WTC11 (cell line): ENCODE measurements around the gene ABHD1. TPM values are rescaled to one million over a fixed set of nuclear protein-coding genes. Genes with fewer than 3 reads are reported as not detected.

Experiments
- ATAC-seq: fragments of 200-7000 bp; cut with Tn5 transposase; 2 replicates; pipeline ENCODE4 v1.10.0; 2021; ENCODE audit warnings: mild to moderate bottlenecking, moderate library complexity
- CTCF ChIA-PET: fragments of 300-600 bp; sonication (Branson Sonifier 250); formaldehyde crosslinking; loops from one replicate; lab custom pipeline; 2021; ENCODE audit warnings: antibody characterized with exemption; lab: Charles Lee
- POLR2A ChIA-PET: fragments of 350-600 bp; sonication (Branson Sonifier 250); formaldehyde crosslinking; loops from one replicate; lab custom pipeline; 2021; ENCODE audit warnings: antibody characterized with exemption; lab: Charles Lee
- DNase-seq: peaks from one replicate; pipeline ENCODE4 v3.0.0; 2021; ENCODE audit warnings: low spot score
- H3K27ac Mint-ChIP-seq: 2 replicates; pipeline ENCODE4 v1.8.0; 2021; ENCODE audit warnings: mixed read lengths
- H3K27me3 Mint-ChIP-seq: 2 replicates; pipeline ENCODE4 v1.8.0; 2021; ENCODE audit warnings: low read depth, mild to moderate bottlenecking, moderate library complexity, mixed read lengths
- H3K36me3 Mint-ChIP-seq: 2 replicates; pipeline ENCODE4 v1.8.0; 2021; ENCODE audit warnings: mixed read lengths
- H3K4me1 Mint-ChIP-seq: 2 replicates; pipeline ENCODE4 v1.8.0; 2022; ENCODE audit warnings: mixed read lengths
- H3K4me3 Mint-ChIP-seq: 2 replicates; pipeline ENCODE4 v1.8.0; 2021; ENCODE audit warnings: mild to moderate bottlenecking, moderate library complexity, mixed read lengths
- H3K9me3 Mint-ChIP-seq: 2 replicates; pipeline ENCODE4 v1.8.0; 2021; ENCODE audit warnings: mixed read lengths
- AFF4 ChIP-seq: sonication (generic); formaldehyde crosslinking; IDR thresholded peaks from 2 replicates; pipeline ENCODE4 v1.8.1; 2023; ENCODE audit warnings: mild to moderate bottlenecking, missing genetic modification reagents, borderline replicate concordance
- CBFB ChIP-seq: sonication (generic); formaldehyde crosslinking; IDR thresholded peaks from 2 replicates; pipeline ENCODE4 v1.8.1; 2022; ENCODE audit warnings: mild to moderate bottlenecking, low read depth, missing genetic modification reagents
- CREB1 ChIP-seq: sonication (generic); formaldehyde crosslinking; IDR thresholded peaks from 2 replicates; pipeline ENCODE4 v1.8.0; 2023; ENCODE audit warnings: mild to moderate bottlenecking, missing genetic modification reagents
- CREM ChIP-seq: sonication (generic); formaldehyde crosslinking; IDR thresholded peaks from 2 replicates; pipeline ENCODE4 v1.8.1; 2022; ENCODE audit warnings: mild to moderate bottlenecking, missing genetic modification reagents, moderate library complexity
- E2F1 ChIP-seq: sonication (generic); formaldehyde crosslinking; IDR thresholded peaks from 2 replicates; pipeline ENCODE4 v1.8.0; 2022; ENCODE audit warnings: mild to moderate bottlenecking, missing genetic modification reagents
- FOXK1 ChIP-seq: sonication (generic); formaldehyde crosslinking; IDR thresholded peaks from 2 replicates; pipeline ENCODE4 v1.8.0; 2022; ENCODE audit warnings: mild to moderate bottlenecking, moderate library complexity, missing genetic modification reagents
- GABPB1 ChIP-seq: sonication (generic); formaldehyde crosslinking; IDR thresholded peaks from 2 replicates; pipeline ENCODE4 v1.8.1; 2023; ENCODE audit warnings: mild to moderate bottlenecking, missing genetic modification reagents
- GRHL2 ChIP-seq: fragments of 250-450 bp; sonication (Bioruptor Pico); IDR thresholded peaks from 2 replicates; pipeline ENCODE4 v1.8.0; 2022; ENCODE audit warnings: mild to moderate bottlenecking, moderate library complexity; ENCODE audit not compliant: insufficient replicate concordance, severe bottlenecking
- HMGXB4 ChIP-seq: sonication (generic); formaldehyde crosslinking; IDR thresholded peaks from 2 replicates; pipeline ENCODE4 v1.8.1; 2023; ENCODE audit warnings: mild to moderate bottlenecking, moderate library complexity, missing genetic modification reagents
- NR1H2 ChIP-seq: sonication (generic); formaldehyde crosslinking; IDR thresholded peaks from 2 replicates; pipeline ENCODE4 v1.9.0; 2021; ENCODE audit warnings: mild to moderate bottlenecking, moderate library complexity, missing genetic modification reagents
- OVOL2 ChIP-seq: fragments of 250-450 bp; sonication (Bioruptor Pico); IDR thresholded peaks from 2 replicates; pipeline ENCODE4 v1.9.0; 2021; ENCODE audit warnings: mild to moderate bottlenecking, borderline replicate concordance
- SP1 ChIP-seq: sonication (generic); formaldehyde crosslinking; conservative IDR thresholded peaks from 2 replicates; pipeline ENCODE4 v1.8.1; 2022; ENCODE audit warnings: missing genetic modification reagents
- TEAD1 ChIP-seq: sonication (generic); formaldehyde crosslinking; IDR thresholded peaks from 2 replicates; pipeline ENCODE4 v1.8.0; 2022; ENCODE audit warnings: mild to moderate bottlenecking, missing genetic modification reagents
- ZNF121 ChIP-seq: sonication (generic); formaldehyde crosslinking; IDR thresholded peaks from 2 replicates; pipeline ENCODE4 v1.8.0; 2023; ENCODE audit warnings: missing genetic modification reagents
- ZNF138 ChIP-seq: sonication (generic); formaldehyde crosslinking; conservative IDR thresholded peaks from 2 replicates; pipeline ENCODE4 v1.8.1; 2022; ENCODE audit warnings: mild to moderate bottlenecking, moderate library complexity, missing genetic modification reagents
- total RNA-seq: library from RNA; stranded (reverse); gene quantifications from 3 replicates; pipeline ENCODE4 v1.2.3, GENCODE V29; 2021
- TF ChIP-seq, protein P1 (sequence below): fragments of 250-450 bp; sonication (Bioruptor Pico); IDR thresholded peaks from 2 replicates; pipeline ENCODE4 v1.9.0; 2021; ENCODE audit warnings: moderate library complexity, mild to moderate bottlenecking, inconsistent platforms, borderline replicate concordance
- TF ChIP-seq, protein P2 (sequence below): sonication (generic); formaldehyde crosslinking; IDR thresholded peaks from 2 replicates; pipeline ENCODE4 v1.8.1; 2022; ENCODE audit warnings: mild to moderate bottlenecking, missing genetic modification reagents, moderate library complexity, borderline replicate concordance
- TF ChIP-seq, protein P3 (sequence below): fragments of 250-450 bp; sonication (Bioruptor Pico); IDR thresholded peaks from 2 replicates; pipeline ENCODE4 v2.1.2; 2022; ENCODE audit warnings: mild to moderate bottlenecking, moderate library complexity

Gene ABHD1
- total RNA-seq, 1 experiment from 2014 or later = 0.31 TPM

DNA sequence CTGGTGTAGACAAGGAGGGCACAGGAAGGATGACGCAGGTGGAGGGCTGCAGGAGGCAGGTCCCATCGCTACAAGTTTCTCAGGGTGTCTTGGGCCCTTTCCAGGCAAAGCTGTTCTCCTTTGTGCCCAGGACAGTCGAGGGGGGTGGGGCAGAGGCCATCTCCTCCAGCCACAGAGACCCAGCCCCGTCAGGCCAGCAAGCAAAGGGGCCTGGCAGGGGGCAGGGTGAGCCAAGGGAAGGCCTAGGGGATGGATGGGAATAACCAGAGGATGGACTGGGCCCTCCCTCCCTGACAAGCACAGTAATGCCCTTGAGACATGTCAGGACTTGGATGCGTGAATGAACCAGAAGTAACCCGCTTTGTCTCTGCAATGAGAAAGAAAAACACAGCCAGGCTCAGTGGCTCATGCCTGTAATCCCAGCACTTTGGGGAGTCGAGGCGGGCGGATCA lies 31.5 kb downstream of the ABHD1 start:
- no peak for DNase-seq
- Mint-ChIP-seq H3K27ac (no peak overlapping the region), H3K36me3 (no peaks in the 10 kb centered on the region), H3K27me3 (no peaks in the 10 kb centered on the region), H3K9me3 (no peaks in the 10 kb centered on the region), H3K4me1 (peaks cover 3% of the 10 kb centered on the region), H3K4me3 (no peak overlapping the region)
- CTCF ChIA-PET = interaction anchor here (0.6 to 6.6 kb wide), 3 partner anchors 15 to 36 kb away, joined by 4 to 43 read pairs (median 6); no protein-coding TSS in a partner anchor
- no peak for ATAC-seq
- no peak for TF ChIP-seq HMGXB4
- no peak for TF ChIP-seq ZNF121 (CRISPR knock-in tag)
- no peak for TF ChIP-seq CBFB (CRISPR knock-in tag)
- TF ChIP-seq TEAD1 (CRISPR knock-in tag) = no peak
- TF ChIP-seq, all 79 proteins: peak for 0
- POLR2A ChIA-PET = interaction anchor here (1.1 kb wide), 1 partner anchor 20 kb away, joined by 3 read pairs; no protein-coding TSS in a partner anchor

DNA sequence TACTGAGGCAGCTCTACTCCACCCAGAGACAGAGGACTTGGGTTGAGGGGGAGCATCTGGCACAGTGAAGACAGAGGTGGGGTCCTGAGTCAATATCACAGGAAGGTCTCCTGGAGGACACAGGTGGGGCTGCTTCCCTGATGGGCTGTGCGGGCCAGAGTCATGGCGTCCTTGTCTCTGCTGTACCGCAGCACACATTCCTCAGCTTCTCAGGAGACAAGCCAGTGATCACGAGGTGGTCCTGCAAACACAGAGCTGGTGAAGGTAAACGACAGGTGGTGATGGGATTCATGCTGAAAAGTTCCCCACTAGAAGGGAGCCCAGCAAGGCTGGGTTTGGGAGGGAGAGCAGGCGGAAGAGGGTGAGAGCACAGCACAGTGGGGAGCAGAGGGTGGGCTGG lies 34.9 kb downstream of the ABHD1 start:
- Mint-ChIP-seq H3K4me1 (peaks cover 3% of the 10 kb centered on the region), H3K27me3 (no peaks in the 10 kb centered on the region), H3K9me3 (no peaks in the 10 kb centered on the region), H3K4me3 (no peak overlapping the region), H3K27ac (no peak overlapping the region), H3K36me3 (no peaks in the 10 kb centered on the region)
- DNase-seq (no peak), ATAC-seq (peak; percentile 27)
- POLR2A ChIA-PET = interaction anchor here (1.0 to 1.2 kb wide), 2 partner anchors 9 to 24 kb away, joined by 3 to 6 read pairs; partner anchors contain the start of genes PREB and TCF23
- TF ChIP-seq ZNF138 (CRISPR knock-in tag) (no peak), GRHL2 (CRISPR knock-in tag) (no peak), GABPB1 (CRISPR knock-in tag) (no peak), FOXK1 (no peak), SP1 (CRISPR knock-in tag) (no peak)
- TF ChIP-seq, protein P1, sequence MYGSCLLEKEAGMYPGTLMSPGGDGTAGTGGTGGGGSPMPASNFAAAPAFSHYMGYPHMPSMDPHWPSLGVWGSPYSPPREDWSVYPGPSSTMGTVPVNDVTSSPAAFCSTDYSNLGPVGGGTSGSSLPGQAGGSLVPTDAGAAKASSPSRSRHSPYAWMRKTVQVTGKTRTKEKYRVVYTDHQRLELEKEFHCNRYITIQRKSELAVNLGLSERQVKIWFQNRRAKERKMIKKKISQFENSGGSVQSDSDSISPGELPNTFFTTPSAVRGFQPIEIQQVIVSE (CRISPR knock-in tag) = no peak
- TF ChIP-seq, protein P2, sequence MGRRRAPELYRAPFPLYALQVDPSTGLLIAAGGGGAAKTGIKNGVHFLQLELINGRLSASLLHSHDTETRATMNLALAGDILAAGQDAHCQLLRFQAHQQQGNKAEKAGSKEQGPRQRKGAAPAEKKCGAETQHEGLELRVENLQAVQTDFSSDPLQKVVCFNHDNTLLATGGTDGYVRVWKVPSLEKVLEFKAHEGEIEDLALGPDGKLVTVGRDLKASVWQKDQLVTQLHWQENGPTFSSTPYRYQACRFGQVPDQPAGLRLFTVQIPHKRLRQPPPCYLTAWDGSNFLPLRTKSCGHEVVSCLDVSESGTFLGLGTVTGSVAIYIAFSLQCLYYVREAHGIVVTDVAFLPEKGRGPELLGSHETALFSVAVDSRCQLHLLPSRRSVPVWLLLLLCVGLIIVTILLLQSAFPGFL = no peak
- CTCF ChIA-PET = interaction anchor here (0.8 to 6.6 kb wide), 6 partner anchors 11 to 145 kb away, joined by 3 to 43 read pairs (median 6); partner anchors contain the start of genes KHK and PREB

GRCh38 chr2:27159271-27159670 lies 35.7 kb downstream of the ABHD1 start:
- Mint-ChIP-seq H3K9me3 (no peaks in the 10 kb centered on the region), H3K36me3 (no peaks in the 10 kb centered on the region), H3K4me1 (peaks cover 3% of the 10 kb centered on the region), H3K27me3 (no peaks in the 10 kb centered on the region), H3K27ac (no peak overlapping the region), H3K4me3 (no peak overlapping the region)
- ChIA-PET CTCF (interaction anchor here (0.8 to 6.6 kb wide), 4 partner anchors 11 to 73 kb away, joined by 3 to 43 read pairs (median 12); partner anchors contain the start of genes KHK and PREB), POLR2A (interaction anchor here (1.0 kb wide), 1 partner anchor 25 kb away, joined by 6 read pairs; the partner anchor contains the start of gene PREB)
- DNase-seq = no peak
- ATAC-seq = no peak
- no peak for TF ChIP-seq CREB1
- TF ChIP-seq CREM (CRISPR knock-in tag) = no peak
- TF ChIP-seq, protein P3, sequence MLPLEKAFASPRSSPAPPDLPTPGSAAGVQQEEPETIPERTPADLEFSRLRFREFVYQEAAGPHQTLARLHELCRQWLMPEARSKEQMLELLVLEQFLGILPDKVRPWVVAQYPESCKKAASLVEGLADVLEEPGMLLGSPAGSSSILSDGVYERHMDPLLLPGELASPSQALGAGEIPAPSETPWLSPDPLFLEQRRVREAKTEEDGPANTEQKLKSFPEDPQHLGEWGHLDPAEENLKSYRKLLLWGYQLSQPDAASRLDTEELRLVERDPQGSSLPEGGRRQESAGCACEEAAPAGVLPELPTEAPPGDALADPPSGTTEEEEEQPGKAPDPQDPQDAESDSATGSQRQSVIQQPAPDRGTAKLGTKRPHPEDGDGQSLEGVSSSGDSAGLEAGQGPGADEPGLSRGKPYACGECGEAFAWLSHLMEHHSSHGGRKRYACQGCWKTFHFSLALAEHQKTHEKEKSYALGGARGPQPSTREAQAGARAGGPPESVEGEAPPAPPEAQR (CRISPR knock-in tag) = no peak
- TF ChIP-seq OVOL2 = no peak
- no peak for TF ChIP-seq NR1H2
- TF ChIP-seq E2F1 (CRISPR knock-in tag) = no peak
- no peak for TF ChIP-seq AFF4 (CRISPR knock-in tag)
